GM12878 (cell line): ENCODE data around the gene PPP1R14B. TPM values are rescaled to one million over a fixed set of nuclear protein-coding genes. Genes with fewer than 3 reads are reported as not detected.
A peak's percentile ranks its signal among the peaks of the same experiment; 100 is the strongest.

Experiments
- ATAC-seq: fragments of 200-7000 bp; cut with Tn5 transposase; 3 replicates; pipeline ENCODE4 v1.9.1; 2020; ENCODE audit warnings: mild to moderate bottlenecking, moderate library complexity
- BruUV-seq: library from RNA; stranded (reverse); fragments of 400-500 nt; replicated peaks from 2 replicates; lab custom pipeline; 2021; lab: Mats Ljungman, UMichigan
- CTCF ChIA-PET: fragments of 300-600 bp; sonication (Branson Sonifier 250); formaldehyde crosslinking; extraction: SDS; loops from one replicate; lab custom pipeline; 2021; ENCODE audit warnings: inconsistent platforms; lab: Yijun Ruan, JAX
- POLR2A ChIA-PET: fragments of 350-600 bp; formaldehyde crosslinking; extraction: SDS; loops from one replicate; lab custom pipeline; 2021; ENCODE audit warnings: inconsistent platforms; lab: Charles Lee
- RAD21 ChIA-PET: fragments of 300-600 bp; sonication (Branson Sonifier 250); formaldehyde crosslinking; loops from one replicate; lab custom pipeline; 2023; ENCODE audit warnings: antibody characterized with exemption; ENCODE audit not compliant: unreplicated experiment; lab: Charles Lee
- SMC1A ChIA-PET: fragments of 300-600 bp; sonication (Branson Sonifier 250); formaldehyde crosslinking; loops from one replicate; lab custom pipeline; 2023; ENCODE audit not compliant: unreplicated experiment, uncharacterized antibody; lab: Charles Lee
- DNase-seq: peaks from one replicate; pipeline ENCODE4 v3.0.0-alpha.2; 2011; ENCODE audit warnings: low read depth, low spot score
- FAIRE-seq: peaks from 3 replicates; lab custom pipeline; 2011; peaks lifted over from hg19 to GRCh38; lab: Jason Lieb, UNC
- H2AFZ ChIP-seq: 2 replicates; pipeline ENCODE4 v1.6.0; 2011; ENCODE audit warnings: low read depth, low read length, control low read depth; ENCODE audit not compliant: control insufficient read depth
- H3K27ac ChIP-seq: 2 replicates; pipeline ENCODE4 v1.5.1; 2011; ENCODE audit warnings: control low read depth; ENCODE audit not compliant: control insufficient read depth, insufficient read depth
- H3K27me3 ChIP-seq, 2 experiments: replicated peaks in 1 of 2; 2 replicates each; pipeline versions ENCODE4 v1.6.0 to v1.6.1; 2011; ENCODE audit warnings: low read length in 1 of 2; ENCODE audit not compliant: control insufficient read depth in 2 of 2, insufficient read depth in 2 of 2
- H3K36me3 ChIP-seq, 2 experiments: 2 replicates each; pipeline ENCODE4 v1.5.1; 2011; ENCODE audit warnings: low read length in 1 of 2; ENCODE audit not compliant: control insufficient read depth in 2 of 2, insufficient read depth in 2 of 2
- H3K4me1 ChIP-seq: 2 replicates; pipeline ENCODE4 v1.6.1; 2011; ENCODE audit warnings: mild to moderate bottlenecking, low read length, moderate library complexity, mixed read lengths; ENCODE audit not compliant: control insufficient read depth, insufficient read depth
- H3K4me2 ChIP-seq: 2 replicates; pipeline ENCODE4 v1.6.0; 2011; ENCODE audit warnings: control low read depth; ENCODE audit not compliant: control insufficient read depth, insufficient read depth
- H3K4me3 ChIP-seq: fragments of 200-600 bp; sonication (generic); 2 replicates; pipeline ENCODE4 v1.5.1; 2016
- H3K79me2 ChIP-seq: 2 replicates; pipeline ENCODE4 v1.6.0; 2011; ENCODE audit warnings: low read length; ENCODE audit not compliant: control insufficient read depth, insufficient read depth
- H3K9ac ChIP-seq: 2 replicates; pipeline ENCODE4 v1.8.0; 2011; ENCODE audit warnings: low read length, control low read depth, mixed read lengths; ENCODE audit not compliant: control insufficient read depth, insufficient read depth
- H3K9me3 ChIP-seq: replicated peaks from 3 replicates; pipeline ENCODE4 v1.5.1; 2011; ENCODE audit warnings: mild to moderate bottlenecking, low read length; ENCODE audit not compliant: control insufficient read depth, insufficient read depth
- H4K20me1 ChIP-seq: 2 replicates; pipeline ENCODE4 v1.6.0; 2011; ENCODE audit not compliant: control insufficient read depth, insufficient read depth
- ASH2L ChIP-seq: fragments of 300-600, 200-600 bp; sonication (generic); IDR thresholded peaks from 2 replicates; pipeline ENCODE4 v1.6.1; 2017; ENCODE audit warnings: low read depth, mild to moderate bottlenecking, borderline replicate concordance
- BMI1 ChIP-seq: fragments of 450-650 bp; IDR thresholded peaks from 2 replicates; pipeline ENCODE4 v1.6.1; 2016; ENCODE audit warnings: mild to moderate bottlenecking, moderate library complexity, borderline replicate concordance
- FOXK2 ChIP-seq: fragments of 450-650 bp; IDR thresholded peaks from 2 replicates; pipeline ENCODE4 v1.6.1; 2017; ENCODE audit warnings: mild to moderate bottlenecking, moderate library complexity
- SMAD5 ChIP-seq: IDR thresholded peaks from 2 replicates; pipeline ENCODE4 v1.6.1; 2016; ENCODE audit warnings: antibody characterized with exemption, low read depth
- ZBTB11 ChIP-seq: fragments of 450-650 bp; formaldehyde crosslinking; IDR thresholded peaks from 2 replicates; pipeline ENCODE4 v1.5.0; 2022; ENCODE audit warnings: mild to moderate bottlenecking, missing genetic modification characterization
- WGBS: methylation state at CpG from one replicate; pipeline ENCODE4 v1.1.6; 2016; ENCODE audit warnings: low lambda C conversion rate; ENCODE audit not compliant: insufficient replicate concordance, insufficient coverage; ENCODE audit errors: missing lambda C conversion rate; 5-methylcytosine and 5-hydroxymethylcytosine counted together
- in situ Hi-C: fragments of 300-500 bp; cut with MboI; formaldehyde crosslinking; loops from 9 replicates; pipeline ENCODE4 v1.14.3; 2018; ENCODE audit warnings: mixed read lengths
- intact Hi-C: fragments of 100-400 bp; cut with micrococcal nuclease; formaldehyde crosslinking; loops from one replicate; pipeline ENCODE4 v1.14.2; 2022; ENCODE audit not compliant: unreplicated experiment
- polyA plus RNA-seq, 11 experiments: library from polyadenylated mRNA; depleted of rRNA in 4 of 11; unstranded in 6 of 11; stranded (reverse) in 5 of 11; fragments of >200 nt; fragmentation: Nextera tagmentation in 4 of 11; fragmentation: Illumina TruSeq in 1 of 11; extraction: Ambion mirVana in 4 of 11; extraction: Trizol in 1 of 11; gene quantifications; 1 replicate in 1 of 11; 2 replicates in 10 of 11; pipeline versions ENCODE4 v1.2.1 to v1.2.3, GENCODE V29; 2011 to 2016; ENCODE audit warnings: inconsistent platforms in 2 of 11, missing spikeins in 2 of 11, low read depth in 1 of 11
- total RNA-seq, 4 experiments: library from RNA; depleted of rRNA in 3 of 4; stranded (reverse); fragments of >200 nt in 3 of 4; fragmentation: Illumina TruSeq in 1 of 4; extraction: Trizol in 1 of 4; gene quantifications; 2 replicates each; pipeline versions ENCODE4 v1.2.1 to v1.2.3, GENCODE V29; 2013 to 2021

Gene PPP1R14B
- total and polyA plus RNA-seq, 10 of the 15 experiments (the other 5 are each of a cell fraction or from before 2014, with no cell fraction given), result 8.4 to 283 (median 124) TPM

DNA sequence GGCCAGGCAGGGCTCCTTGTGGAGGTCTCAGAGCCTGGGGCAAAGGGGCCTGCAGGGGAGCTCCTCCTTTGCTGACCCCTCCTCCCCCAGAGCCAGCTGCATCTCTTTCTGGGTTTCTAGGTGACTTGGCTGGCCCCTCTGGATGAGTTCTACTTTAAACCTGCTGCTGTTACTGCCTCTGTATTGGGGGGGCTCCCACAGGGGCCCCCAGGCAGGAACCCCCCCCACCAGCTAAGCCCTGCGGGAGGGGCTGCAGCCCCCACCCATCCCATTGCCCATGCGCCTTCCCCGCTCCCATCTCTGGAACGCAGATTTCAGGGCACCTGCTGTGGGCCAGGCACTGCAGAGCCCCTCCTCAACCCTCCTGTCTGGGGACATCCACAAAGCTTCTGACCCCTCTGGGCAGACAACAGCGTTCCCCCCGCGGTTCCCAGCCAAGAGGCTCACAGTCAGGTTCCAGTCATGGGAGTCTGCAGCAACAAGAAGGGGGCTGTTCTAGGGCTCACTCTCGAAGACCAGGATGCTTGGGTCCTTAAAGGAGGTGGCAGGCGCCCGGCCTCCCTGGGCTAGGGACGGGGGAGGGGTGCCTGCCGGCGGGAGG is 3.8 kb upstream of the PPP1R14B start:
- Histone ChIP-seq H3K27ac (no peak overlapping the region), H3K27me3 (no peaks in the 10 kb centered on the region), H2AFZ (peak overlapping the region; percentile 85; the same call in 1 of the 2 replicates), H3K9me3 (no peaks in the 10 kb centered on the region), H3K36me3 (no peaks in the 10 kb centered on the region; a peak in 1 of 4 replicates), H3K4me3 (peak overlapping the region; percentile 38; the same call in 1 of the 2 replicates), H3K4me2 (peak overlapping the region; percentile 89), H4K20me1 (no peaks in the 10 kb centered on the region), H3K9ac (no peak overlapping the region), H3K4me1 (peaks cover 10% of the 10 kb centered on the region), H3K79me2 (peaks cover 10% of the 10 kb centered on the region)
- intact Hi-C loops (loop anchor here (2.0 kb wide), 2 partner anchors 18 to 50 kb away; partner anchors contain the start of gene CATSPERZ), in situ Hi-C loops (no loop called here)
- RAD21 ChIA-PET, result interaction anchor here (1.4 to 3.1 kb wide), 3 partner anchors 9 to 50 kb away, joined by 5 to 30 read pairs (median 7); partner anchors contain the start of genes CATSPERZ, FERMT3 and FKBP2
- POLR2A ChIA-PET, result interaction anchor here (0.6 to 1.8 kb wide), 9 partner anchors 9 to 53 kb away, joined by 3 to 9 read pairs (median 4); partner anchors contain the start of genes FKBP2, NUDT22 and TRPT1
- FAIRE-seq (no peak), ATAC-seq (peak; percentile 13), DNase-seq (no peak)
- CTCF ChIA-PET, result interaction anchor here (0.7 to 4.8 kb wide), 11 partner anchors 9 to 91 kb away, joined by 3 to 64 read pairs (median 6); partner anchors contain the start of genes CATSPERZ, FERMT3, FKBP2 and NUDT22
- no TSS peak for BruUV-seq
- 1% methylated on average over 9 of the region's 13 CpGs for WGBS
- SMC1A ChIA-PET, result interaction anchor here (0.7 to 1.2 kb wide), 3 partner anchors 19 to 50 kb away, joined by 3 to 5 read pairs (median 3); no protein-coding TSS in a partner anchor
- TF ChIP-seq SMAD5, result no peak

DNA sequence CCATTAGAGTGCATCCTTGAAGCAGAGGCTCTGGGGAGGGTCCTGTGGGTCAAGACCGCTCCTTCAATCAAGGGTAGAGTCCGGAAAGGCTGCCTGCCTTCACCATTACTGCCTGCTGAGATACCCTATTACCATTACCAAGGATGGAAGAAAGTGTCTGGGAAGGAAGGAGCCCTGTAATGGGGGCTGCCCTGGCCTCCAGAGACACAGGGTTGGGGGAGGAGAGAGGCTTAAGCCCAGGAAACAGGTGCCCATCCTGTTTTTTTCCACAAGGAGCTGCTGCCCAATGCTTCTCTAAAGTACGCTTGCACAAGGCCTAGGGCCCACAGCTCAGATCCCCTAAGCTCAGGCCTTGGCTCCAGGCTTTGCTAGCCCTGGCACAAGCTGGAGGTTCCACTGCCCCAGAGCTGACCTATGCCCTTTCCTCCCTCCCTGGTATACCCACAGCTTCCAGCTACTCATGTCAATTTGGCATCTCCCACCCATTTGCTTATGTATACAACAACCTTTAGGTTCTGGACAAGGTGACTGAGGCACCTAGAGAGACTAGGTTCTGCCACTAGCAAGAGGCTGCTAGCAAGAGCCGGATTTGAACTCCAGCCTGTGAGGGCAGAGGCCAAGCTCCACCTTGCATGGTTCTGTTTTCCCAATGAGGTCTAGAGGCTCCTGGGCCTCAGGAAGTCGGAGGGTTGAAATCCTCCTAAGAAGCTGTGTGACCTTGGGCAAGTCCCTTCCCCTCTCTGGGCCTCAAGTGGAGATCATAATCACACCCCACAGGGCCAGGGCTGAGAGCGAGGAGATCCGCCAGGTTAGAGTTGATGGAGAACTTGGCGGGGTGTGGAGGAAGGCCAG is 3.0 kb upstream of the PPP1R14B start:
- intact Hi-C loops (loop anchor here (2.0 kb wide), 2 partner anchors 19 to 51 kb away; partner anchors contain the start of gene CATSPERZ), in situ Hi-C loops (loop anchor here (25.0 kb wide), 1 partner anchor 1613 kb away; the partner anchor contains the start of genes CFL1, EFEMP2 and MUS81)
- BruUV-seq, result no TSS peak
- no peak overlapping the region for H3K4me3 ChIP-seq
- H2AFZ ChIP-seq, result no peak overlapping the region
- no peaks in the 10 kb centered on the region for H3K27me3 ChIP-seq
- H3K4me2 ChIP-seq, result no peak overlapping the region
- ChIA-PET POLR2A (interaction anchor here (0.6 to 1.8 kb wide), 9 partner anchors 9 to 53 kb away, joined by 3 to 9 read pairs (median 4); partner anchors contain the start of genes FKBP2, NUDT22 and TRPT1), SMC1A (interaction anchor here (0.7 to 1.2 kb wide), 3 partner anchors 20 to 51 kb away, joined by 3 to 5 read pairs (median 3); no protein-coding TSS in a partner anchor), RAD21 (interaction anchor here (0.7 to 3.1 kb wide), 4 partner anchors 9 to 55 kb away, joined by 3 to 30 read pairs (median 6); partner anchors contain the start of genes CATSPERZ, FERMT3 and FKBP2), CTCF (interaction anchor here (0.7 to 4.8 kb wide), 8 partner anchors 9 to 92 kb away, joined by 4 to 64 read pairs (median 7); partner anchors contain the start of genes CATSPERZ, FERMT3, FKBP2 and NUDT22)
- DNase-seq (no peak), ATAC-seq (no peak), FAIRE-seq (peak; percentile 27)
- H3K9ac ChIP-seq, result no peak overlapping the region
- peaks cover 0 to 2% of the 10 kb centered on the region in 2 experiments; a peak in 2 of 4 replicates for H3K36me3 ChIP-seq
- H4K20me1 ChIP-seq, result no peaks in the 10 kb centered on the region
- H3K9me3 ChIP-seq, result no peaks in the 10 kb centered on the region
- no peak overlapping the region for H3K27ac ChIP-seq
- peaks cover 10% of the 10 kb centered on the region for H3K4me1 ChIP-seq
- H3K79me2 ChIP-seq, result peaks cover 17% of the 10 kb centered on the region
- 51% methylated on average over 8 of the region's 8 CpGs for WGBS
- TF ChIP-seq BMI1 (no peak), ZBTB11 (CRISPR knock-in tag) (no peak), ASH2L (no peak), FOXK2 (no peak)
